Lung (tissue), 12 donors: ENCODE measurements around the gene PTPRC. TPM values are rescaled to one million over a fixed set of nuclear protein-coding genes. Genes with fewer than 3 reads are reported as not detected.

Source experiments
- ATAC-seq: fragments of 200-7000 bp; cut with Tn5 transposase; one replicate; pipeline ENCODE4 v1.9.1; 2020; ENCODE audit warnings: moderate number of reproducible peaks; ENCODE audit not compliant: insufficient read depth, low FRiP score
- DNase-seq, 3 donors: peaks; one replicate each; pipeline ENCODE4 v3.0.0-alpha.2; 2013 to 2017
- H3K27ac ChIP-seq, 2 donors: one replicate each; pipeline ENCODE4 v1.5.1; 2013; ENCODE audit warnings: mild to moderate bottlenecking in 2 of 2, moderate library complexity in 2 of 2, control low read depth in 1 of 2, inconsistent platforms in 1 of 2, low read depth in 1 of 2, low read length in 1 of 2
- H3K27me3 ChIP-seq, 3 donors: one replicate each; pipeline ENCODE4 v1.5.1; 2013; ENCODE audit warnings: low read length in 2 of 3; ENCODE audit not compliant: control insufficient read depth in 3 of 3, insufficient read depth in 3 of 3
- H3K36me3 ChIP-seq, 4 donors: one replicate each; pipeline ENCODE4 v1.5.1; 2013; ENCODE audit warnings: low read length in 4 of 4, mild to moderate bottlenecking in 1 of 4, moderate library complexity in 1 of 4; ENCODE audit not compliant: control insufficient read depth in 4 of 4, insufficient read depth in 4 of 4
- H3K4me1 ChIP-seq, 5 donors: one replicate each; pipeline ENCODE4 v1.5.1; 2013; ENCODE audit warnings: low read length in 5 of 5, mild to moderate bottlenecking in 2 of 5, moderate library complexity in 1 of 5; ENCODE audit not compliant: control insufficient read depth in 5 of 5, insufficient read depth in 5 of 5
- H3K4me3 ChIP-seq: one replicate; pipeline ENCODE4 v1.5.1; 2013; ENCODE audit warnings: mild to moderate bottlenecking, control low read depth, moderate library complexity
- H3K9ac ChIP-seq, 2 donors: one replicate each; pipeline ENCODE4 v1.5.1; 2013; ENCODE audit warnings: low read length in 2 of 2, control low read depth in 1 of 2; ENCODE audit not compliant: insufficient read depth in 1 of 2
- H3K9me3 ChIP-seq, 4 donors: one replicate each; pipeline ENCODE4 v1.5.1; 2013; ENCODE audit warnings: low read length in 3 of 4, mild to moderate bottlenecking in 1 of 4, moderate library complexity in 1 of 4; ENCODE audit not compliant: control insufficient read depth in 4 of 4, insufficient read depth in 3 of 4
- WGBS, 2 donors: extraction: QIAGEN DNeasy Blood & Tissue Kit; methylation state at CpG; one replicate each; pipeline ENCODE4 v1.1.7; 2013; 5-methylcytosine and 5-hydroxymethylcytosine counted together
- polyA plus RNA-seq, 2 donors: library from polyadenylated mRNA; stranded (reverse); fragments of 200-250 nt; gene quantifications; one replicate each; pipeline ENCODE4 v1.2.1, GENCODE V29; 2013
- total RNA-seq, 2 donors: library from RNA; depleted of rRNA in 1 of 2; stranded (reverse); fragments of >200 nt in 1 of 2; gene quantifications; one replicate each; pipeline ENCODE4 v1.2.1, GENCODE V29; 2014 to 2021
- TF ChIP-seq, protein P1 (sequence below): IDR thresholded peaks from 2 replicates; pipeline ENCODE4 v1.5.1; 2012; ENCODE audit warnings: mild to moderate bottlenecking; ENCODE audit errors: control extremely low read depth, extremely low read depth
- donor health status: control.
- donor health status: control.
- donor health status: Bipolar disorder and iron deficiency.
- donor health status: healthy.
- donor health status: DM: yes; HTN: yes; CAD: no.

Gene PTPRC
- total and polyA plus RNA-seq, 4 donors = 8.2 to 142 (median 86.1) TPM

GRCh38 chr1:198641966-198642668, 3.3 kb downstream of the PTPRC start:
- ATAC-seq (no peak), DNase-seq (no peak)
- no peak overlapping the region for H3K27ac ChIP-seq
- TF ChIP-seq, protein P1, sequence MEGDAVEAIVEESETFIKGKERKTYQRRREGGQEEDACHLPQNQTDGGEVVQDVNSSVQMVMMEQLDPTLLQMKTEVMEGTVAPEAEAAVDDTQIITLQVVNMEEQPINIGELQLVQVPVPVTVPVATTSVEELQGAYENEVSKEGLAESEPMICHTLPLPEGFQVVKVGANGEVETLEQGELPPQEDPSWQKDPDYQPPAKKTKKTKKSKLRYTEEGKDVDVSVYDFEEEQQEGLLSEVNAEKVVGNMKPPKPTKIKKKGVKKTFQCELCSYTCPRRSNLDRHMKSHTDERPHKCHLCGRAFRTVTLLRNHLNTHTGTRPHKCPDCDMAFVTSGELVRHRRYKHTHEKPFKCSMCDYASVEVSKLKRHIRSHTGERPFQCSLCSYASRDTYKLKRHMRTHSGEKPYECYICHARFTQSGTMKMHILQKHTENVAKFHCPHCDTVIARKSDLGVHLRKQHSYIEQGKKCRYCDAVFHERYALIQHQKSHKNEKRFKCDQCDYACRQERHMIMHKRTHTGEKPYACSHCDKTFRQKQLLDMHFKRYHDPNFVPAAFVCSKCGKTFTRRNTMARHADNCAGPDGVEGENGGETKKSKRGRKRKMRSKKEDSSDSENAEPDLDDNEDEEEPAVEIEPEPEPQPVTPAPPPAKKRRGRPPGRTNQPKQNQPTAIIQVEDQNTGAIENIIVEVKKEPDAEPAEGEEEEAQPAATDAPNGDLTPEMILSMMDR = no peak
- 76 to 80% methylated on average over 5 of the region's 5 CpGs for WGBS, 2 donors
- H3K9ac ChIP-seq = no peak overlapping the region
- peaks cover 0 to under 1% (median 0%) of the 10 kb centered on the region in 5 donors for H3K4me1 ChIP-seq
- no peaks in the 10 kb centered on the region for H3K27me3 ChIP-seq
- H3K4me3 ChIP-seq = no peak overlapping the region
- no peaks in the 10 kb centered on the region for H3K36me3 ChIP-seq
- no peaks in the 10 kb centered on the region for H3K9me3 ChIP-seq

DNA sequence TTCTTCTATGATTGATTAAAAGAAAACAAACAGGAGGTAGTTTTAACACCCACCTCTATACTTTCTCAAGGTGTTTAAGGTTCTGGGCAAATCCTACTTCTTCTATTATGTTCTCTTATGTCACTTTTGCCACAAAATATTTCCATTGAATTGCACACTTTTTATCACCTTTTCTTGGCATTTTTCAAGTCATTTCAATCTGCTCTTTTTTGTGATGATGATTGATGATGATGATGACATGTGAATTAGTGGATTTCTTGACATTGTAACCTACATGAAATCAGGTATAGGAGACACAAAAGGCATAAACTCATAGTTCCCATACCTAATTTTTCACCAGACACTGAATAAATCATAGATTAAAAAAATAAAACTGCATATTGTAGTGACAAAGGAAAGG, 4.1 kb downstream of the PTPRC start:
- H3K9ac ChIP-seq = no peak overlapping the region
- H3K36me3 ChIP-seq = no peaks in the 10 kb centered on the region
- no peaks in the 10 kb centered on the region for H3K9me3 ChIP-seq
- H3K4me1 ChIP-seq = peaks cover 0 to 1% (median 0%) of the 10 kb centered on the region in 5 donors
- no peak for ATAC-seq
- no peak overlapping the region for H3K27ac ChIP-seq
- DNase-seq = no peak
- no peak overlapping the region for H3K4me3 ChIP-seq
- TF ChIP-seq, protein P1 = no peak
- H3K27me3 ChIP-seq = no peaks in the 10 kb centered on the region

DNA sequence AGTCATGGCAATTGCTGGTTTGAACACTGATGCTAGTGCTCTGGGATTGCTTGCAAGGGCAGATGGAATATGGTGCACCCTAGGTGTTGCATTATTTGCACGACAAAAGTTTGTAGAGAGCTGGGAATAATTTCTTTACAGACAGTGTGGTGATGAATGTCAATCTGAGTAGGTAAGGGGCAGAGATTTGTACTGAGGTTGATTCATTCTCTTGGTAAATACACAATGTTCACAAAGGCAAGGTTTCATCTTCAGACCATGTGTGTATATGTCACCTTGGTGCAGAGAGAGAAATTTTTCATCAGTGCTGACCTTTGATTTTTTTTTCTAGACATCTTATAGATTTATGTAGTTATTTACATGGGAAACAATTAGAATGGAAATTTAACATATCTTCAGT, 5.0 kb downstream of the PTPRC start:
- no peak for DNase-seq
- Histone ChIP-seq H3K36me3 (no peaks in the 10 kb centered on the region), H3K27me3 (no peaks in the 10 kb centered on the region), H3K27ac (no peak overlapping the region), H3K4me1 (peaks cover 0 to 1% (median 0%) of the 10 kb centered on the region in 5 donors), H3K4me3 (no peak overlapping the region), H3K9ac (no peak overlapping the region), H3K9me3 (no peaks in the 10 kb centered on the region)
- WGBS, 2 donors = 78 to 79% methylated on average over 1 of the region's 1 CpG
- ATAC-seq = no peak
- TF ChIP-seq, protein P1 = no peak

DNA sequence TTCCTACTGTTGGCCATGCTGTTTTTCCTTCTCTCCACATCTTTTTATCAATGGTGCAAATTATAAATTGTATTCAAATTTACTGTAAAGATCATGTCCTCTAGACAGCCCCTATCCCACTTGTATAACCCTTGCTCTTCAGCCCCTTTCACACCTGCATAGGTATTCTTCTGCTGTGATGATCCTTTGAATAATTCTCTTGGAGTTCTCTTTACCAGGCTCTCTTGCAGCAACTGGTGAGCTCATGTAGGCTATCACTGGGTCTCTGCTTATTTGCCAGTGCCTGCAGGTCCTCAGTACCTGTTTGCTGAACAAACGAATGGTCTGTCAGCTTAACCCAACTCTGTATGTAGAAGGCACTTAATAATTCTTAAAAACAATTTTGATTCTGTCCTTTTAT, 8.2 kb downstream of the PTPRC start:
- DNase-seq (no peak), ATAC-seq (no peak)
- H3K27ac ChIP-seq = no peak overlapping the region
- no peak overlapping the region for H3K4me3 ChIP-seq
- no peak overlapping the region for H3K9ac ChIP-seq
- peaks cover 0 to 1% (median 0%) of the 10 kb centered on the region in 5 donors for H3K4me1 ChIP-seq
- WGBS, 2 donors = 73 to 80% methylated on average over 1 of the region's 1 CpG
- H3K9me3 ChIP-seq = no peaks in the 10 kb centered on the region
- no peaks in the 10 kb centered on the region for H3K36me3 ChIP-seq
- TF ChIP-seq, protein P1 = no peak
- H3K27me3 ChIP-seq = no peaks in the 10 kb centered on the region
